ENCODE measurements around the gene SAMD7. TPM values are rescaled to one million over a fixed set of nuclear protein-coding genes. Genes with fewer than 3 reads are reported as not detected.

Gene SAMD7, protein sequence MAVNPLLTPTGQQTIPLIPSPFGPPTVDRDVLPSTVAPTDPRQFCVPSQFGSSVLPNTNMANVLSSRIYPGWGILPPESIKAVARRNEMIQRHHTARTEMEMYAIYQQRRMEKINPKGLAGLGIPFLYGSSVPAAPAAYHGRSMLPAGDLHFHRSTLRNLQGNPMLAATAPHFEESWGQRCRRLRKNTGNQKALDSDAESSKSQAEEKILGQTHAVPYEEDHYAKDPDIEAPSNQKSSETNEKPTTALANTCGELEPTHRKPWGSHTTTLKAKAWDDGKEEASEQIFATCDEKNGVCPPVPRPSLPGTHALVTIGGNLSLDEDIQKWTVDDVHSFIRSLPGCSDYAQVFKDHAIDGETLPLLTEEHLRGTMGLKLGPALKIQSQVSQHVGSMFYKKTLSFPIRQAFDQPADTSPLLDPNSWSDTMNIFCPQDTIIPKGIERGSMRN
- polyA plus RNA-seq (2013, experiment 1 of 2) = not detected
- polyA plus RNA-seq (2013, experiment 2 of 2) = not detected

DNA sequence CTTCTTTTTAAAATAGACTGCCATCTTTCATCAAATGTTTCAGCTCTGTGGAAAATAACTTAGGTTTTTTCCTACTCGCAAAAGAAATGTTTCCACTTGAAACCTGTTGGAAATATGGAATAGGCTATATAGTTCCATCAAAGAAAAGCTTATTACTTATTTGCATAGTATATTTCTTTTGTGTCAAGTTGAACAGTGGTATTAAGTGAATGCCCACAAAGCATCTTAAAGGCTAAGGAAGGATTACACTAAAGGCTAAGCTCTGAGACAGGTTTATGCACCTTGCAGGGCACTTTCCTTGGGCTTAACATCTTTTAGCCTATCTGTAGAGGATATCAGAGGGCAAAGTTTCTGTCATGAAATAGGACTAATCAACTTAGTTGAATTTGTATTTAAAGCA lies at the start of gene SAMD7:
Gene SAMD7 (plus strand): TSS at position 301 of the 400 bp plus-strand sequence. CDS start 7,927 bp downstream, outside the sequence.
- 100% methylated on average over 1 of the region's 1 CpG for WGBS
- Histone ChIP-seq H3K36me3 (ENCODE audit: insufficient read depth, low read length) (no peaks in the 10 kb centered on the region), H3K4me1 (ENCODE audit: insufficient read depth, low read length) (peaks cover 14% of the 10 kb centered on the region)

DNA sequence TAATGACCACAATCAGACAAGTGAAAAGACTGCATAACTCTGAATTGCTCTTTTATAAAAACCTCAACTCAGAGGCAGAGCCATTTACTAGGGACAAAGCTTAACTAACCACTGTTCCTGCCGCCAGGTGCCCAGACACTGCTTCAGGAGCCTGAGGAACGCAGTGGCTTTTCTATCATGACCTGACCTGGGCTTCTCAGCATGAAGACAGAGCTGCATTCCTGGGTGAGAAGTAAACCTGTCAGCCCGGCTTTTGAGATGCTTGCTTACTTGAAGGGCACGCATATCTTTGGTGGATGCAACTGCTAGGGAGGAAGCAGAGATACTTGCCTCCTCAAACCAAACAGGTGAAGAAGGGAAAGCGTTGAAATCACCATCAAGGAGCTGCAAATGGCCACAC lies 49.5 kb upstream of the SAMD7 start:
- 54% methylated on average over 5 of the region's 5 CpGs for WGBS
- no peak overlapping the region for H3K4me3 ChIP-seq (ENCODE audit: low read length)
- no peaks in the 10 kb centered on the region for H3K36me3 ChIP-seq (ENCODE audit: insufficient read depth, low read length)
- peaks cover 9% of the 10 kb centered on the region for H3K4me1 ChIP-seq (ENCODE audit: insufficient read depth, low read length)
- H3K9ac ChIP-seq (ENCODE audit: low read depth, low read length) = no peak overlapping the region
- H3K27me3 ChIP-seq (ENCODE audit: insufficient read depth, low read length) = no peaks in the 10 kb centered on the region
- H3K9me3 ChIP-seq (ENCODE audit: insufficient read depth, low read depth, low read length) = no peaks in the 10 kb centered on the region
- no peak overlapping the region for H3K27ac ChIP-seq (ENCODE audit: low read depth, low read length)

More for the DNA sequence above, at the start of gene SAMD7:
- Histone ChIP-seq H3K9me3 (ENCODE audit: insufficient read depth, low read depth, low read length) (no peaks in the 10 kb centered on the region), H3K27ac (ENCODE audit: low read depth, low read length) (no peak within 1 kb of the TSS), H3K4me3 (ENCODE audit: low read length) (no peak within 1 kb of the TSS), H3K9ac (ENCODE audit: low read depth, low read length) (no peak within 1 kb of the TSS), H3K27me3 (ENCODE audit: insufficient read depth, low read length) (no peaks in the 10 kb centered on the region)

DNA sequence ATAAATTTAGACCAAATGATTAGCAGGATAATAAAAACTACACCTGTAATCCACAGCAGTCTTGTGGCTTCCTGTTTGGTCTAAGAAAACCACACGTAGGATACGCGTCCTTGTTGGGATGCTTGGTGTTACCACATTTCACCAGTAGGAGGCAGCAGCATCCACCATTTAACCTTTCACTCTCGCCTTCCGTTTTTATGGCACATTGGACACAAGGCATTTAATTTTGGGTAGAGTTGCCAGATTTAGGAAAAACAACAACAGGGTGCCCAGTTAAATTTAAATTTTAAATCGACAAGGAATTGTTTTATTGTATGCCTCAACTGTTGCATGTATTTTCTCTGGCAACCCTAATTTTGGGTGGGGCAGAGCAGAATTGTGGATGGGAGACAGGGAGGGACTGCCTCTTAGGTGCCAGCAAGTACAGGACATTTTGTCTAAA lies 47.9 kb upstream of the SAMD7 start:
- Histone ChIP-seq H3K9ac (ENCODE audit: low read depth, low read length) (no peak overlapping the region), H3K9me3 (ENCODE audit: insufficient read depth, low read depth, low read length) (no peaks in the 10 kb centered on the region), H3K27me3 (ENCODE audit: insufficient read depth, low read length) (no peaks in the 10 kb centered on the region), H3K27ac (ENCODE audit: low read depth, low read length) (no peak overlapping the region), H3K4me1 (ENCODE audit: insufficient read depth, low read length) (peaks cover 9% of the 10 kb centered on the region), H3K36me3 (ENCODE audit: insufficient read depth, low read length) (no peaks in the 10 kb centered on the region), H3K4me3 (ENCODE audit: low read length) (no peak overlapping the region)
- 8% methylated on average over 6 of the region's 6 CpGs for WGBS

DNA sequence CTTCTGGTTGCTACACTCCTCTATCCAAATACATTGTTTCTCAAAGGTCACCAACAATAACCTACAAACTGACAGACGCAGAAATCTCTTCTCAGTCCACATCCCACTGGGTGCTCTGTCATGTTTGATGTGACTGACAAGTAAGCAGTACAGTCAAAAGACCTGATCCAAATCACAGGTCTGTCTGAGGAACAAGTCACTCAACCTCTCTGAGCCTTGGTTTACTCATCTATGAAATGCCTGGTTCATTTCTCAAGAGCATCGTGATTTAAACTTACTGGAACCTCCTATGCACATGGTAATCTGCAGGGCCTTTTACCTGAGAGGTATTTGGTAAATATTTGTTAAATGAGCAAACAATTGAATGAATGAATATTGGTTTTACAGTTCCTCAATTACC lies 47.1 kb upstream of the SAMD7 start:
- WGBS = 88% methylated on average over 2 of the region's 2 CpGs
- Histone ChIP-seq H3K4me1 (ENCODE audit: insufficient read depth, low read length) (peaks cover 9% of the 10 kb centered on the region), H3K27ac (ENCODE audit: low read depth, low read length) (no peak overlapping the region), H3K4me3 (ENCODE audit: low read length) (no peak overlapping the region), H3K9ac (ENCODE audit: low read depth, low read length) (no peak overlapping the region), H3K27me3 (ENCODE audit: insufficient read depth, low read length) (no peaks in the 10 kb centered on the region), H3K9me3 (ENCODE audit: insufficient read depth, low read depth, low read length) (no peaks in the 10 kb centered on the region), H3K36me3 (ENCODE audit: insufficient read depth, low read length) (no peaks in the 10 kb centered on the region)

DNA sequence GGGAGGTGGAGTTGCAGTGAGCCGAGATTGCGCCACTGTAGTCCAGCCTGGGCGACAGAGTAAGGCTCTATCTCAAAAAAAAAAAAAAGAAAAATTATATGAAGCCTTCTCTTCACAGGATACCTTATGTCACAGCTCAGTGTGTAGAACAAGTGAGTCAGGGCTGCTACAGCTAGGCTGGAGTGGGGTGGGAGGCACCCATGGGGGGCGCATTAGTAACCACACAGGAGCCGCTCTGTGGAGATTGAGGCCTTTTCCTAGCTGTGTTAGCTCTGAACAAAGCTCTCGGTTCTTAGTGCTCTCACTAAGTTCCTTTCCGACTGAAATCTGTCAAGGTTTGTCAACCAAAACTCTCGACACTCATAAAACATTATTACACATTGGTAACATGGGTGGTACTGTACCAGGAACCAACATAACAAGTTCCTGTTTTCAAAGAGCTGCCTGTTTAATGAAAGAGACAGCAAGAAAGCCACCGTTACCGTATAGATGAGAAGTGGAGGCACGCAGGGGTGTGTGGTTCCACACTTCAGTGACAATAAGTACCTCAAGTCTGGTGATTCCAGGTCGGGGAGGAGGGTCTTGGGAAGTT lies 46.1 kb upstream of the SAMD7 start:
- WGBS = 94% methylated on average over 9 of the region's 12 CpGs
- H3K27me3 ChIP-seq (ENCODE audit: insufficient read depth, low read length) = no peaks in the 10 kb centered on the region
- H3K27ac ChIP-seq (ENCODE audit: low read depth, low read length) = no peak overlapping the region
- H3K9me3 ChIP-seq (ENCODE audit: insufficient read depth, low read depth, low read length) = no peaks in the 10 kb centered on the region
- no peak overlapping the region for H3K4me3 ChIP-seq (ENCODE audit: low read length)
- H3K36me3 ChIP-seq (ENCODE audit: insufficient read depth, low read length) = no peaks in the 10 kb centered on the region
- peaks cover 16% of the 10 kb centered on the region for H3K4me1 ChIP-seq (ENCODE audit: insufficient read depth, low read length)
- no peak overlapping the region for H3K9ac ChIP-seq (ENCODE audit: low read depth, low read length)

DNA sequence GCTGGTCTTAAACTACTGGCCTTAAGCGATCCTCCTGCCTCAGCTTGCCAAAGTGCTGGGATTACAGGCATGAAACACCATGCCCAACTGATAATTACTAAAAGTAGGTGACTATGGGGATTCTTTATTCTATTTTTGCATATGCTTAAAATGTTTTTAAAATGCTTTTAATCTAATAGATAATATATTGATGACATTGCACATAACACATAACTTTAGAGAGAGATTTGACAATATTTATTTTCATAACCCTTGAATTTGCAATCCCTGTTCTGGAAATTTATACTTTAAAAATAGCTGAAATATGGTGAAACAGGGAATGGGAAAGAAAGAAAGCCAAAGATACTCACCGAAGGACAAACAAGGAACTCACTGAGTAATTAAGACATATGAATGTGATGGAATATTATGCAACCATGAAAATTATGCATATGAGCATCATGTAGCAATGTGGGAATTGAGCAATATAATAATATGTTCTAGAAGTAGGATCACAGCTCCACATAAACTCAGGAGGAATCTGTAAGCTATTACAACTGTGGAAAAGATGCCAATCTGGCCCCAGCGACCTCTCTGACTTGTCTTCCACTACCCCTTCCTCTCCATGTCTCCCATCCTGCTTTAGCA lies 43.7 kb upstream of the SAMD7 start:
- Histone ChIP-seq H3K27ac (ENCODE audit: low read depth, low read length) (no peak overlapping the region), H3K27me3 (ENCODE audit: insufficient read depth, low read length) (no peaks in the 10 kb centered on the region), H3K4me1 (ENCODE audit: insufficient read depth, low read length) (peaks cover 9% of the 10 kb centered on the region), H3K4me3 (ENCODE audit: low read length) (no peak overlapping the region), H3K9me3 (ENCODE audit: insufficient read depth, low read depth, low read length) (no peaks in the 10 kb centered on the region), H3K9ac (ENCODE audit: low read depth, low read length) (no peak overlapping the region), H3K36me3 (ENCODE audit: insufficient read depth, low read length) (no peaks in the 10 kb centered on the region)
- 93% methylated on average over 3 of the region's 3 CpGs for WGBS

DNA sequence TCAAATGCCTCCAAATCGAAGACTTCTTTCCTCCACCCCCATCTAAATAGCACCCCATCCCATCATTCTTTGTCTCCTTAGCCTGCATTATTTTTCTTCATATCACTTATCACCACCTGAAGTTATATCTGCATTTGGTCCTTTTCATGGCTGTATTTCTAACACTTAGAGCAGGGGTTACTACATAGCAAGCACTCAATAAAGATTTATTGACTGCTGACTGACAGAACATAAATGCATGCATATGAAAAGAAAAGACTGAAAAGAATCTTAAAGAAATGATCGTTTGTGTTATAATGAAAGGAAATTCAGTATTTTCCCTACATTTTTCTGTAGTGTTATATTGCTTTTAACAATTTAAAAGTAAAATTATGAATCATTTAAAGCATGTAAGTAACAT lies 43.0 kb upstream of the SAMD7 start:
- H3K36me3 ChIP-seq (ENCODE audit: insufficient read depth, low read length) = no peaks in the 10 kb centered on the region
- WGBS = 91% methylated on average over 1 of the region's 2 CpGs
- no peak overlapping the region for H3K27ac ChIP-seq (ENCODE audit: low read depth, low read length)
- no peaks in the 10 kb centered on the region for H3K27me3 ChIP-seq (ENCODE audit: insufficient read depth, low read length)
- no peak overlapping the region for H3K4me3 ChIP-seq (ENCODE audit: low read length)
- no peaks in the 10 kb centered on the region for H3K9me3 ChIP-seq (ENCODE audit: insufficient read depth, low read depth, low read length)
- peaks cover 9% of the 10 kb centered on the region for H3K4me1 ChIP-seq (ENCODE audit: insufficient read depth, low read length)
- H3K9ac ChIP-seq (ENCODE audit: low read depth, low read length) = no peak overlapping the region

DNA sequence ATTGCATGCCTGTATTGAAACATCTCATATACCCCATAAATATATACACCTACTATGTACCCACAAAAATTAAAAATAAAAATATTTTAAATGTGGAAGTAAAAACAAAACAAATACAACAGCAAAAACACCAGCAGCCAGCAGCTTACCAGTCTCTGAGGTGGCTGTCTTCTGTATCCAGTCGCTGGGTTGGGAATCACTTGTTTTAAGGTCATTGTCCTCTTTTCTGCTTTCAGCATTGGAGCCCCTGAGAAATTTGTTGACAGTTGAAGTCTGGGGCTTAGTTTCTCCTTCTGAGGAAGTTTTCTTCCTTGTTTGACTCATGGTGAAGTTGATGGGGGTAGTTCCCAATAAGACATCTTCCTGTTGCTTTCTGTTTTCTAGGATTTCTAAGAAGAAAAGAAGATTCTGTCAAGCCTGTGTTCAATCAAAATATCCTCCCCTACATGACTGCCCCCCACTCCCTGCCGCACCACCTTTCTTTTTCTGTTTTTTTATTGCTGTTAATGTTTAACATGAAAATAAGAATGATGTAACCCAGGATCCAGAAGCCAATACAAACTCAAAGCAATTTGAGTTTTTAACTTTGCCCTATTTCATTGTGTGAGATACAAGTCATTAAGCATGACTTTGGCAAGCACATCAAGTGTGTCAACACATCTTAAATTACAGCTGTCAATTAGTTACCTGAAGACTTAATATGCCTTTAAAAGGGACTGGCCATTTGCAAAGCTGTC lies 41.7 kb upstream of the SAMD7 start, which contains the start of gene LRRC31:
Gene LRRC31 (minus strand): TSS at position 452 of the 737 bp plus-strand sequence. CDS start 128 bp downstream, at position 324.
- Histone ChIP-seq H3K4me3 (ENCODE audit: low read length) (no peak within 1 kb of the TSS), H3K36me3 (ENCODE audit: insufficient read depth, low read length) (no peaks in the 10 kb centered on the region), H3K27ac (ENCODE audit: low read depth, low read length) (no peak within 1 kb of the TSS), H3K4me1 (ENCODE audit: insufficient read depth, low read length) (peaks cover 9% of the 10 kb centered on the region), H3K9ac (ENCODE audit: low read depth, low read length) (no peak within 1 kb of the TSS), H3K9me3 (ENCODE audit: insufficient read depth, low read depth, low read length) (no peaks in the 10 kb centered on the region), H3K27me3 (ENCODE audit: insufficient read depth, low read length) (no peaks in the 10 kb centered on the region)
- 91% methylated on average over 1 of the region's 2 CpGs for WGBS

DNA sequence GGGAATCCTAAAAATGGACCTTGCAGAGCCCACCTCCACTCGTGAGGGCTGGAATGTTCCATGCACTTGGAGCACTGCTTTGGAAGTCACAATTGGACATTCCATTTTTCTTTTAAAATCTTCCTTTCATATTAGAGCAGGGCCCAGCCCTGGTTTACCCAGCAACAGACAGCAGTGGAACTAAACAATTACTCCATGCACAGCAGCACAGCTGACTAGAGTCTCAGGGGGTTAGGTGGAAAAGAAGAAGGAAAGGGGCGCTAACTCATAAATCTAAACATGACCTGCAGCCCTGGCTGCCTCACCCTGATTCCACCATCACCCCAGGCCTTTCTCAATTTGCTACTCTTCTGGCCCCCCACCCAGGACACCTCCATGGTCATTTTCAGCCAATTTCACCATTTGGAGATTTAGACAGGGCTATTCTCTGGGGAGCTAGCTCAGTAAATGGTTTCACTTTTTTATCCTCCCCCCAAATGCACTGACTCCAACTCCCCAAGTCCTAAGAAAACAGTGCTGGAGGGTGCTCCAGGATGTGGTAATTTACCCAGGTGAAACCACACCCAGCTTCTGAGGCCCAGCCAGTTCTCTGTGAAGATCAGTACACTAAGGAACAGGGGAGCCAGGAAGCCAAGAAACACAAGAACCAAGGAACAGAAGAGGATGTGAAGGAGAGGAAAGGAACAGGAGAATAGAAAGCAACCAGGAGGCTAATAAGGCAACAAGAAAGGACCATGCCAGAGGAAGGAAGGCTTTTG lies 40.1 kb upstream of the SAMD7 start:
- no peak overlapping the region for H3K9ac ChIP-seq (ENCODE audit: low read depth, low read length)
- 95% methylated on average over 1 of the region's 2 CpGs for WGBS
- no peak overlapping the region for H3K4me3 ChIP-seq (ENCODE audit: low read length)
- no peaks in the 10 kb centered on the region for H3K36me3 ChIP-seq (ENCODE audit: insufficient read depth, low read length)
- no peak overlapping the region for H3K27ac ChIP-seq (ENCODE audit: low read depth, low read length)
- H3K27me3 ChIP-seq (ENCODE audit: insufficient read depth, low read length) = no peaks in the 10 kb centered on the region
- peaks cover 9% of the 10 kb centered on the region for H3K4me1 ChIP-seq (ENCODE audit: insufficient read depth, low read length)
- H3K9me3 ChIP-seq (ENCODE audit: insufficient read depth, low read depth, low read length) = no peaks in the 10 kb centered on the region

DNA sequence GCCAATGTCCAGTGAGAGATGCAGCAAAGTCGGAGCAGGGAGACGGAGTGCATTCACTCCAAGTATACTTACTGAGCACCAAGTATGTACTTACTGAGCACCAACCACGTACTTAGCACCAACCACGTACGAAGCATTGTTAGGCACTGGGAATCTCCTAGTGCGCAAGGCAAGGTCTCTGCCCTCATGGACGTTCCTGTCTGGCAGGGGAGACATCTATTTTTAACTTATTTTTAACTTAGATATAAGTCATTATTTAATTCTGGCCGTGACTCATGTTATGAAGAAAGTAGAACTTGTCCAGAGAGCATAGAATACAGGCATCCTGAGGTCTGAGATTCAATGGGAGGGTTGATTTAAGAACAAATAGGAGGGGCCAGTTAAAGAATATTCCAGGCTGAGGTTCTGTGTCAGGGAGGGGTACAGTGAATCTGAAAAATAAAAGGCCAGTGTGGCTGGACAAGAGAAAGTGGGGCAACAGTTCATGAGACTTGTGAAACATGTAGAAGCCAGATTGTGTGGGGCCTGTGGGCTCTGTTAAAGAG lies 32.3 kb upstream of the SAMD7 start:
- H3K27me3 ChIP-seq (ENCODE audit: insufficient read depth, low read length) = no peaks in the 10 kb centered on the region
- H3K27ac ChIP-seq (ENCODE audit: low read depth, low read length) = no peak overlapping the region
- H3K9me3 ChIP-seq (ENCODE audit: insufficient read depth, low read depth, low read length) = no peaks in the 10 kb centered on the region
- 88% methylated on average over 8 of the region's 8 CpGs for WGBS
- H3K4me1 ChIP-seq (ENCODE audit: insufficient read depth, low read length) = no peaks in the 10 kb centered on the region
- H3K9ac ChIP-seq (ENCODE audit: low read depth, low read length) = no peak overlapping the region
- H3K36me3 ChIP-seq (ENCODE audit: insufficient read depth, low read length) = no peaks in the 10 kb centered on the region
- no peak overlapping the region for H3K4me3 ChIP-seq (ENCODE audit: low read length)
